ENCODE results near the gene MBNL2. TPM values are rescaled to one million over a fixed set of nuclear protein-coding genes. Genes with fewer than 3 reads are reported as not detected.
A peak's percentile ranks its signal among the peaks of the same experiment; 100 is the strongest.

MBNL2 gene
- total and polyA plus RNA-seq, 2 of the 4 experiments (the other 2 are of a cell fraction) = 26.9 to 103 TPM

DNA sequence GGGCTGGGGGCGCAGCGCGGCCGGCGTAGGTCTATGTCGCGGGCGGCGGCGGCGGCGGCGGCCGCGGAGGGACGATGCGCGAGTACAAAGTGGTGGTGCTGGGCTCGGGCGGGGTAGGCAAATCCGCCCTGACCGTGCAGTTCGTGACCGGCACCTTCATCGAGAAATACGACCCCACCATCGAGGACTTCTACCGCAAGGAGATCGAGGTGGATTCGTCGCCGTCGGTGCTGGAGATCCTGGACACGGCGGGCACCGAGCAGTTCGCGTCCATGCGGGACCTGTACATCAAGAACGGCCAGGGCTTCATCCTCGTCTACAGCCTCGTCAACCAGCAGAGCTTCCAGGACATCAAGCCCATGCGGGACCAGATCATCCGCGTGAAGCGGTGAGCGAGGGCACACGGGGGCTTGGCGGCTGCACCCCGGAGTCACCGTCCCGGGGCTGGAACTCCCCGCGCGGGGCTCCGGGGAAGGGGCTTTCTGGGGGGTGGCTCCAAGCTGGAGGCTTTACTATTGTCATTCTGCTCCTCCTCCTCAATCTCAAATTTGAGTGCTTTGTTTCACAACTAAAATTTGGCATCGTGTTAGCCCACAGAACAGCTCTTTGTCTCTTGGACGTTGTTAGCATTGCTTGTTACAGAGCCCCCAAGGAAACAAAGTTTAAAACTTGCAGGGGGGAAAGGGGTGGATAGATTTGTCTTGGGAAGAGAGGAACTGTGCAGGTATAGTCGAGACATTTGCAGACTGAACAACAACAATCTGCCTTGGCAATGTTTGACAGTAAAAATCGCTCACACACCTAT is 212.5 kb downstream of the MBNL2 start (continued):
- TF ChIP-seq ELK1 (IDR thresholded peaks at IDR 0.05; ENCODE audit: borderline replicate concordance, low read depth, low read length) (no peak), MXI1 (IDR thresholded peaks at IDR 0.05; ENCODE audit: borderline replicate concordance, low read depth, low read length) (no peak)

DNA sequence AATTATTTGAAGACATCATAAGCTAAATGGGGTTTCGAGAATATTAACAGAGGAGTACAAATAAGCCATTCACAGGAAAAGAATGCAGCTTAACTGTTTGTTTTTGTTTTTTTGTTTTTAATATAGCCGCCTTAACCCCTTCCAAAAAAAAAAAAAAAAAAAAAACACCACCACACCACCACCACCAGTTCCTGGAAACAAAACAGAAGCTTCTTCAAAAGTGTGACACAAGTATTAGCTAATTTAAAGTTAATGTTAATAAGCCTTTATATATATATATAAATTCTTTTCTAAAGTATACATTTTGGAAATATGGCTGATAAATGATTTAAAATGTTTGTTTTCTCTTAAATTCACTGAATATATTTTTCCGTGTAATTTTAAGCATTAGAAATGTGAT is 213.2 kb downstream of the MBNL2 start:
- H2BK20ac ChIP-seq (ENCODE audit: low read depth, low read length) = no peak overlapping the region
- H3K4me1 ChIP-seq (ENCODE audit: control insufficient read depth, insufficient read depth, low read length) = peaks cover 4% of the 10 kb centered on the region; the same call in 1 of the 2 replicates
- H4K91ac ChIP-seq (ENCODE audit: insufficient read depth, low read depth, low read length) = no peak overlapping the region
- no peak overlapping the region for H3K23ac ChIP-seq (ENCODE audit: low read depth, low read length)
- H3K9me3 ChIP-seq (ENCODE audit: control insufficient read depth, insufficient read depth, low read length) = no peaks in the 10 kb centered on the region
- CTCF ChIA-PET = no interaction called here
- peak overlapping the region; percentile 99 for H3K4me2 ChIP-seq (ENCODE audit: low read depth, low read length)
- no peak overlapping the region for H3K56ac ChIP-seq (ENCODE audit: extremely low read depth, insufficient read depth, low read length)
- peaks cover 22 to 51% of the 10 kb centered on the region in 2 experiments for H3K79me1 ChIP-seq (ENCODE audit: low read depth in 1 of 2, low read length in 2 of 2)
- H3K14ac ChIP-seq (replicated peaks; ENCODE audit: low read depth, low read length) = no peak overlapping the region
- no peaks in the 10 kb centered on the region for H3K27me3 ChIP-seq (ENCODE audit: control insufficient read depth, insufficient read depth, low read length)
- in situ Hi-C loops (cut with MboI; ENCODE audit: low sequenced_read_pairs) = no loop called here
- ATAC-seq (ENCODE audit: low read depth) = no peak
- peaks cover 13% of the 10 kb centered on the region for H4K20me1 ChIP-seq (ENCODE audit: insufficient read depth, low read length)
- no CpG with 5 or more reads among the region's 3 CpGs for WGBS, 2 experiments (ENCODE audit: extremely low coverage in 2 of 2, insufficient read length in 1 of 2)
- intact Hi-C loops (cut with micrococcal nuclease) = loop anchor here (1.0 to 10.0 kb wide), 4 partner anchors 109 to 365 kb away; no protein-coding TSS in a partner anchor
- no peak overlapping the region for H3K18ac ChIP-seq (ENCODE audit: low read depth, low read length)
- H3K4ac ChIP-seq (ENCODE audit: low read depth, low read length) = no peak overlapping the region
- DNase-seq = no peak
- BruUV-seq (replicated peaks) = no TSS peak
- H3K4me3 ChIP-seq (ENCODE audit: insufficient read depth, low read depth, low read length) = peak overlapping the region; percentile 70
- H2AK5ac ChIP-seq (ENCODE audit: low read depth, low read length) = no peak overlapping the region
- no peaks in the 10 kb centered on the region for H3K36me3 ChIP-seq (ENCODE audit: control insufficient read depth, insufficient read depth, low read length)
- H2BK15ac ChIP-seq (ENCODE audit: low read depth, low read length) = no peak overlapping the region
- POLR2A ChIA-PET (ENCODE audit: unreplicated experiment) = interaction anchor here (0.6 kb wide), 1 partner anchor 1382 kb away, joined by 12 read pairs; no protein-coding TSS in a partner anchor
- peaks cover 5% of the 10 kb centered on the region; the same call in 1 of the 2 replicates for H3K9me1 ChIP-seq (ENCODE audit: insufficient read depth, low read length)
- H2BK5ac ChIP-seq (ENCODE audit: low read depth, low read length, poor library complexity, severe bottlenecking) = peak overlapping the region; percentile 32
- dilution Hi-C loops (cut with HindIII; ENCODE audit: low sequenced_read_pairs, unreplicated experiment) = no loop called here
- H4K5ac ChIP-seq (ENCODE audit: low read depth, low read length) = no peak overlapping the region
- no peak overlapping the region for H2AK9ac ChIP-seq (replicated peaks; ENCODE audit: low read depth, low read length, poor library complexity)
- H3K27ac ChIP-seq (ENCODE audit: insufficient read depth, low read length) = no peak overlapping the region; the same call in 1 of the 2 replicates
- peak overlapping the region; percentile 97; the same call in 1 of the 2 replicates for H3K9ac ChIP-seq (ENCODE audit: low read depth, low read length)
- no peak overlapping the region for H2BK120ac ChIP-seq (ENCODE audit: low read depth, low read length)
- no peak overlapping the region for H2AFZ ChIP-seq (replicated peaks; ENCODE audit: low read length, poor library complexity)
- no peak overlapping the region for H4K8ac ChIP-seq (ENCODE audit: low read depth in 2 of 2, low read length in 2 of 2)
- TF ChIP-seq MAZ (IDR thresholded peaks at IDR 0.05; ENCODE audit: borderline replicate concordance, low read depth, low read length) = no peak
- no peak for TF ChIP-seq SMC3 (IDR thresholded peaks at IDR 0.05; ENCODE audit: low read depth, low read length)
- TF ChIP-seq NFE2L2 (IDR thresholded peaks at IDR 0.05; ENCODE audit: low read depth, low read length) = no peak
- TF ChIP-seq RFX5 (IDR thresholded peaks at IDR 0.05; ENCODE audit: low read depth, low read length) = no peak
- no peak for TF ChIP-seq BHLHE40 (IDR thresholded peaks at IDR 0.05; ENCODE audit: low read depth, low read length)
- TF ChIP-seq RCOR1 (IDR thresholded peaks at IDR 0.05; ENCODE audit: insufficient replicate concordance, low read length) = no peak
- no peak for TF ChIP-seq MXI1 (IDR thresholded peaks at IDR 0.05; ENCODE audit: borderline replicate concordance, low read depth, low read length)
- no peak for TF ChIP-seq POLR2A (IDR thresholded peaks at IDR 0.05; ENCODE audit: low read depth, low read length)
- TF ChIP-seq CEBPB (IDR thresholded peaks at IDR 0.05; ENCODE audit: low read depth, low read length) = no peak
- no peak for TF ChIP-seq CHD1 (IDR thresholded peaks at IDR 0.05; ENCODE audit: low read depth, low read length)
- TF ChIP-seq, protein P1, sequence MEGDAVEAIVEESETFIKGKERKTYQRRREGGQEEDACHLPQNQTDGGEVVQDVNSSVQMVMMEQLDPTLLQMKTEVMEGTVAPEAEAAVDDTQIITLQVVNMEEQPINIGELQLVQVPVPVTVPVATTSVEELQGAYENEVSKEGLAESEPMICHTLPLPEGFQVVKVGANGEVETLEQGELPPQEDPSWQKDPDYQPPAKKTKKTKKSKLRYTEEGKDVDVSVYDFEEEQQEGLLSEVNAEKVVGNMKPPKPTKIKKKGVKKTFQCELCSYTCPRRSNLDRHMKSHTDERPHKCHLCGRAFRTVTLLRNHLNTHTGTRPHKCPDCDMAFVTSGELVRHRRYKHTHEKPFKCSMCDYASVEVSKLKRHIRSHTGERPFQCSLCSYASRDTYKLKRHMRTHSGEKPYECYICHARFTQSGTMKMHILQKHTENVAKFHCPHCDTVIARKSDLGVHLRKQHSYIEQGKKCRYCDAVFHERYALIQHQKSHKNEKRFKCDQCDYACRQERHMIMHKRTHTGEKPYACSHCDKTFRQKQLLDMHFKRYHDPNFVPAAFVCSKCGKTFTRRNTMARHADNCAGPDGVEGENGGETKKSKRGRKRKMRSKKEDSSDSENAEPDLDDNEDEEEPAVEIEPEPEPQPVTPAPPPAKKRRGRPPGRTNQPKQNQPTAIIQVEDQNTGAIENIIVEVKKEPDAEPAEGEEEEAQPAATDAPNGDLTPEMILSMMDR (conservative IDR thresholded peaks at IDR 0.05; ENCODE audit: low read depth, low read length) = no peak
- no peak for TF ChIP-seq FOS (IDR thresholded peaks at IDR 0.05; ENCODE audit: low read depth, low read length)

All from IMR-90 (cell line).